Breast epithelium (tissue), 4 donors: ENCODE results near the gene RASAL3. TPM values are rescaled to one million over a fixed set of nuclear protein-coding genes. Genes with fewer than 3 reads are reported as not detected.

ENCODE experiments used
- DNase-seq, 2 donors: peaks; one replicate each; pipeline ENCODE4 v3.0.0-alpha.2; 2019; ENCODE audit warnings: low spot score in 2 of 2
- H3K27ac ChIP-seq, 2 donors: fragments of 200-600 bp; sonication (generic) in 1 of 2; one replicate each; pipeline ENCODE4 v1.5.1; 2016 to 2019; ENCODE audit warnings: mild to moderate bottlenecking in 1 of 2
- H3K27me3 ChIP-seq, 2 donors: fragments of 200-600 bp; sonication (generic) in 1 of 2; one replicate each; pipeline versions ENCODE4 v1.5.1 to v1.6.0; 2017 to 2019; ENCODE audit warnings: control low read depth in 1 of 2, mild to moderate bottlenecking in 1 of 2
- H3K36me3 ChIP-seq: fragments of 200-600 bp; one replicate; pipeline ENCODE4 v1.5.1; 2019
- H3K4me1 ChIP-seq, 2 donors: fragments of 200-600 bp; sonication (generic); one replicate each; pipeline ENCODE4 v1.5.1; 2016 to 2019; ENCODE audit warnings: control low read depth in 1 of 2
- H3K4me3 ChIP-seq, 3 donors: fragments of 200-600 bp; sonication (generic); 1 replicate in 2 of 3; 2 replicates in 1 of 3; pipeline ENCODE4 v1.5.1; 2016 to 2019; ENCODE audit warnings: mild to moderate bottlenecking in 3 of 3, moderate library complexity in 2 of 3
- H3K9me3 ChIP-seq, 2 donors: fragments of 200-600 bp; sonication (generic) in 1 of 2; one replicate each; pipeline ENCODE4 v1.5.1; 2016 to 2019; ENCODE audit warnings: control low read depth in 1 of 2
- POLR2A ChIP-seq: fragments of 450-650 bp; IDR thresholded peaks from one replicate; pipeline ENCODE4 v1.6.1; 2016; ENCODE audit warnings: antibody characterized with exemption, mild to moderate bottlenecking, moderate library complexity
- POLR2AphosphoS5 ChIP-seq, 3 donors: sonication (generic); formaldehyde crosslinking; IDR thresholded peaks; one replicate each; pipeline ENCODE4 v1.6.1; 2017; ENCODE audit warnings: antibody characterized with exemption in 3 of 3
- intact Hi-C: fragments of 100-400 bp; cut with DNase I; formaldehyde crosslinking; loops from one replicate; pipeline ENCODE4 v1.15.1; 2023; ENCODE audit warnings: low total_unique reads
- total RNA-seq, 3 donors: library from RNA; depleted of rRNA; stranded (reverse); fragments of >200 nt; gene quantifications; one replicate each; pipeline ENCODE4 v1.1.0, GENCODE V29; 2016
- TF ChIP-seq, protein P1 (sequence below), 3 donors: fragments of 450-650 bp; IDR thresholded peaks; one replicate each; pipeline ENCODE4 v1.5.1; 2016 to 2017; ENCODE audit warnings: antibody characterized with exemption in 3 of 3, mild to moderate bottlenecking in 3 of 3, moderate library complexity in 3 of 3

The RASAL3 gene
- total RNA-seq, 3 donors from 2014 or later = 1.8 to 5.9 (median 3.4) TPM

DNA sequence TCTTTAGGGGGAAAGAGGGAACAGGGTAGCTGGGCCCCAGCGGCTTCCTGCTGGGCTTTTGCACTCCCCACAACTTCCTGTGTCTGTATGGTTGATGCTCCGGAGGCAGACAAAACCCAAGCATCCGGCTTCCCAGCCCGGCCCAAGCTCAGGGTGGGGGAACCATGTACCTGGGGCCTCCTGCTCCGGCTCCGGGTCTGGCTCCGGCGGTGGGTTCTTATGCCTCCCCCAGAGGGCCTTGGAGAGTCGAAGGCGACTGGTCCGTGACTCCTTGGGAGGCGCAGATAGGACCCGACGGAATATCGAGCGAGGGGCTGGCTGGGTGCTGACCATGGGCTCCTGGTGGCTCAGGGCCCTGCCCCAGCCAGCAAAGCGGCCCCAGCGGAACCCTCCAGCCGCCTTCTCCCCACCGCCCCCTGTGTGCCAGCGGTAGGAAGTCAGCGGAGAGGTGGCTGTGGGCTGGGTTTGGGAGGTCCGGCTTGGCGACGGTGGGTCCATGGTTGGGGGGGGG is 428 bp downstream of the RASAL3 start:
- Histone ChIP-seq H3K27ac (peak overlapping the region in 1 of 2 donors; percentile 52), H3K9me3 (no peaks in the 10 kb centered on the region), H3K4me3 (peak overlapping the region; percentile 31 to 56 (median 43)), H3K27me3 (peaks cover 3 to 18% of the 10 kb centered on the region in 2 donors), H3K4me1 (no peaks in the 10 kb centered on the region), H3K36me3 (no peaks in the 10 kb centered on the region)
- intact Hi-C loops = no loop called here
- no peak for DNase-seq
- TF ChIP-seq, protein P1, sequence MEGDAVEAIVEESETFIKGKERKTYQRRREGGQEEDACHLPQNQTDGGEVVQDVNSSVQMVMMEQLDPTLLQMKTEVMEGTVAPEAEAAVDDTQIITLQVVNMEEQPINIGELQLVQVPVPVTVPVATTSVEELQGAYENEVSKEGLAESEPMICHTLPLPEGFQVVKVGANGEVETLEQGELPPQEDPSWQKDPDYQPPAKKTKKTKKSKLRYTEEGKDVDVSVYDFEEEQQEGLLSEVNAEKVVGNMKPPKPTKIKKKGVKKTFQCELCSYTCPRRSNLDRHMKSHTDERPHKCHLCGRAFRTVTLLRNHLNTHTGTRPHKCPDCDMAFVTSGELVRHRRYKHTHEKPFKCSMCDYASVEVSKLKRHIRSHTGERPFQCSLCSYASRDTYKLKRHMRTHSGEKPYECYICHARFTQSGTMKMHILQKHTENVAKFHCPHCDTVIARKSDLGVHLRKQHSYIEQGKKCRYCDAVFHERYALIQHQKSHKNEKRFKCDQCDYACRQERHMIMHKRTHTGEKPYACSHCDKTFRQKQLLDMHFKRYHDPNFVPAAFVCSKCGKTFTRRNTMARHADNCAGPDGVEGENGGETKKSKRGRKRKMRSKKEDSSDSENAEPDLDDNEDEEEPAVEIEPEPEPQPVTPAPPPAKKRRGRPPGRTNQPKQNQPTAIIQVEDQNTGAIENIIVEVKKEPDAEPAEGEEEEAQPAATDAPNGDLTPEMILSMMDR (IDR thresholded peaks at IDR 0.05) = no peak
- TF ChIP-seq POLR2AphosphoS5 (IDR thresholded peaks at IDR 0.05) (no peak), POLR2A (no peak)

GRCh38 chr19:15461694-15462093 is 2.6 kb downstream of the RASAL3 start:
- H3K27ac ChIP-seq = no peak overlapping the region
- peaks cover 0 to 3% of the 10 kb centered on the region in 2 donors for H3K4me1 ChIP-seq
- no peak overlapping the region for H3K4me3 ChIP-seq
- DNase-seq = no peak
- H3K36me3 ChIP-seq = no peaks in the 10 kb centered on the region
- TF ChIP-seq POLR2AphosphoS5 (IDR thresholded peaks at IDR 0.05) (no peak), POLR2A (no peak)
- H3K27me3 ChIP-seq = peaks cover 0 to 25% of the 10 kb centered on the region in 2 donors
- H3K9me3 ChIP-seq = no peaks in the 10 kb centered on the region
- intact Hi-C loops = no loop called here

DNA sequence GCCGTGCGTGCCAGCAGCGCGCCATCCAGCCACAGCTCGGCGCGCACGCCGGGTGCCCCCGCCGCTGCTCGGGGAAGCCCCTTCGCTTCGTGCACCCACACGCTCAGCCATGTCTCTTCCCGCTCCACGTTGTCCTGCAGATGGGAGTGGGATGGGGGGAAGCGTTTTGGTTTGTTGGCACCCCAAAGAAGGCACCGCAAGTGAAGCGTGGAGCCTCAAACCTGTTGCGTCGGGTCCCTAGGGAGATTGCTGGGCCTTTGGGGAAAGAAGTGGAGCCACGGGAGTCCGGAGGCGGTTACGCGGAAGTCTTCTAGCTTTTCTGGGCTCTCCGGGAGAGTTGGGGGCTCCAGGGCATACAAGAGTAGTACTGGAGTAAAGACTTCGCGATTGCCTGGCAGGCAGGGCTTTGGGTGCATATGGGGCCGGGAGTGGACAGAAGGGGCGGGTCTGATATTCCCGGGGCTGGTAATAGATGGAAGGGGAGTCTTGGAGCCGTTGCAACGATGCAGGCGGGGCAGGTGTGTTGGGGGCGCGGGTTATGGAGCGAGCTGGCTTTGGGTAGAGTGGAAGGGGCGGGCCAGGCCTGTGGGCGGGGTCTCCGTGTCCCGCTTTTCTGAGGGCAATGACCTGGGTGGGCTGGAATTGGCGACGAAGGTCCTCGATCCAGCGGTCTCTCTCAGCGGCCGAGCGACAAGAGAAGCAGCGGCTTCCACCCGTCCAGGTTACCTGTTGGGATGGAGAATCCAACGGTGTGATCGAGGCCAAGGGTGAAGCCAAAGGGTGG is 6.5 kb downstream of the RASAL3 start:
- no peak for DNase-seq
- H3K4me1 ChIP-seq = peaks cover 0 to 3% of the 10 kb centered on the region in 2 donors
- H3K27me3 ChIP-seq = peaks cover 0 to 43% of the 10 kb centered on the region in 2 donors
- no peaks in the 10 kb centered on the region for H3K36me3 ChIP-seq
- no peaks in the 10 kb centered on the region for H3K9me3 ChIP-seq
- intact Hi-C loops = no loop called here
- H3K27ac ChIP-seq = no peak overlapping the region
- peak overlapping the region in 2 of 3 donors; percentile 48 to 62 for H3K4me3 ChIP-seq
- TF ChIP-seq, protein P1 (IDR thresholded peaks at IDR 0.05) = no peak
- TF ChIP-seq POLR2AphosphoS5 (IDR thresholded peaks at IDR 0.05) (no peak), POLR2A (no peak)

DNA sequence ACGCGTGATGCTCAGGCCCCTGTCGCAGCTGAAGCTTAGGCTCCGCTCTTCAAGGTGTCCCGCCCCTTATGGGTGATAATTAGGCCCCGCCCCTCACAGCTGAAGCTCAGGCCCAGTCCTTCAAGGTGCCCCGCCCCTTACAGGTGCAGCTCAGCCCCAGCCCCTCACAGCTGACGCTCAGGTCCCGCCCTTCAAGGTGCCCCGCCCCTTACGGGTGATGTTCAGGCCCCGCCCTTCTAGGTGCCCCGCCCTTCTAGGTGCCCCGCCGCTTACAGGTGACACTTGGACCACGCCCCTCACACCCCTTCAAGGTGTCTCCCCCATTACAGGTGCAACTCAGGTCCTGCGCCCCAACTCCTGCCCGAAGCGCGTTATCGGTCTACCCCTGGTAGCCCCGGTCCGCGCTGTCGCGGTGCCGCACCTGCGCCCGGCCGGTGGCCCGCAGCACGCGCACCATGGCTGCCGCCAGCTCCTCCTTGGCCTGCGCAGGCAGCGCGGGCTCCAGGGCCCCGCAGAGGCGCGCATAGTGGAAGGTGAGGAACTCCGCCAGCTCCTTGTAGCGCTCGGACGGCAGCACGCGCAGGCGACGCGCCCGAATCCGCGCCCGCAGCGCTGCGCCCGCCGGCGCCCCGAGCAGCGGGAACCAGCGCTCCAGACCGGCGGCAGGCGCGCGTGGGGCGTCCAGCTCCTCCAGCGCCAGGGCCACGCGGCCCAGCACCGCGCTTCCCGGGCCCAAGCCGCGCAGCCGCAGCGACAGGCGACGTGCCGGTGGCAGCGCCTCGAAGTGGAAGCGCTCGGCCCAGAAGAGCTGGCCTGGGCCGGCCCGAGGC is 7.3 kb downstream of the RASAL3 start:
- no peaks in the 10 kb centered on the region for H3K9me3 ChIP-seq
- intact Hi-C loops = no loop called here
- peak overlapping the region in 2 of 3 donors; percentile 48 to 62 for H3K4me3 ChIP-seq
- TF ChIP-seq, protein P1 (IDR thresholded peaks at IDR 0.05) = no peak
- TF ChIP-seq POLR2AphosphoS5 (IDR thresholded peaks at IDR 0.05) (no peak), POLR2A (no peak)
- no peak overlapping the region for H3K27ac ChIP-seq
- H3K27me3 ChIP-seq = peaks cover 0 to 43% of the 10 kb centered on the region in 2 donors
- H3K36me3 ChIP-seq = no peaks in the 10 kb centered on the region
- peak in 1 of 2 donors; percentile 50 for DNase-seq
- peaks cover 0 to 3% of the 10 kb centered on the region in 2 donors for H3K4me1 ChIP-seq

DNA sequence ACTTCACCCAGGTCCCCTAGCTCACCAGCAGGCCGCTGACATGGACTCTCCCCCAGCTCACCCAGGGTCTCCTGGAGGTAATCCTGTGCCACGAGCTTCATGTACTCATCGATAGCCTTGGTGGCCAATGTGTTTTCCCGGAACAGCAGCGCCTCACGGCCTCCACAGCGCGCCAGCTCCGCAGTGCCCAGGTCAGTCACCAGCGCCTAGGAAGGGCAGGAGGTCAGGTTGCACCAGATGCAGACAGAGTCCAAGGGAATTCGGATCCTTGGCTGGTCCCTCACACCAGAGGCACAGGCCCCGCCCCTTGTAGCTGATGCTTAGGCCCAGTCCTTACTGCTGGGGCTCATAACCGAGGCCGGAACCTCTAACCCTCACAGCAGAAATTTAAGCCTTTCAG is 7.9 kb downstream of the RASAL3 start:
- Histone ChIP-seq H3K4me1 (peaks cover 0 to 3% of the 10 kb centered on the region in 2 donors), H3K9me3 (no peaks in the 10 kb centered on the region), H3K27ac (no peak overlapping the region), H3K4me3 (peak overlapping the region in 2 of 3 donors; percentile 48 to 62), H3K36me3 (no peaks in the 10 kb centered on the region), H3K27me3 (peaks cover 0 to 43% of the 10 kb centered on the region in 2 donors)
- TF ChIP-seq, protein P1 (IDR thresholded peaks at IDR 0.05) = no peak
- TF ChIP-seq POLR2A = no peak
- intact Hi-C loops = no loop called here
- no peak for DNase-seq
